EL (cell line): ENCODE measurements around the gene AMOTL1.
A peak's percentile ranks its signal among the peaks of the same experiment; 100 is the strongest.

Experiments used
- DNase-seq: peaks from one replicate; pipeline ENCODE4 v3.0.0-alpha.2; 2016

AMOTL1 gene

DNA sequence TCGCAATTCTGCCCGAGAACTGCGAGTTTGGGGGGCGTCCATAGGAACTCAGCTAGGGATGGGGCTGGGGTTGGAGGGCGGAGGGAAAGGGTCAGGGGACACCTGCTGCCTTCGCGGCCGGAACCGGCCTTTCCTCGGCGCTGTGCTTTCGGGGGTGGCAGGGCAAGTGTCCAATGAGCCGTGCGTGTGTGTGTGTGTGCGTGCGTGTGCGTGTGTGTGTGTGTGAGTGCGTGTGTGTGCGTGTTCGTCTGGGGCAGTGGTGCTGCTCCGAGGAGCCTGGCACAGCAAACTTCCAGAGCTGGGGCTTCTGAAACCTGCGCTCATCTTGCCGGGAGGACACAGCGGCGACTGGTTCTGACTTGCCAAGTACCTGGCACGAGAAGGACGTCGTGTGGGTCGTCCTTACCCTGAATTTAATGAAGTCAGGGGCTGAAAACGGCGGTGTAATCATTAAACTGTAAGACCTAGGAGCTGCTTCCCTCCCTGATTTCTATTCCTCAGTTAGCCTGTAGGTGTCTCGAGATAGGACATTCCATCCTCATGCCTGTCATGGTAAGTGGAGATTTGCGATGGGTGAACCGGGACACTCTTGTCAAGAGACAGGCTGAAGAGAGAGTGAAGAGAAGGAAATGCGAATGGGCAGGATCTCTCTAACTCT is 27.0 kb upstream of the AMOTL1 start:
- DNase-seq: peak; percentile 79

DNA sequence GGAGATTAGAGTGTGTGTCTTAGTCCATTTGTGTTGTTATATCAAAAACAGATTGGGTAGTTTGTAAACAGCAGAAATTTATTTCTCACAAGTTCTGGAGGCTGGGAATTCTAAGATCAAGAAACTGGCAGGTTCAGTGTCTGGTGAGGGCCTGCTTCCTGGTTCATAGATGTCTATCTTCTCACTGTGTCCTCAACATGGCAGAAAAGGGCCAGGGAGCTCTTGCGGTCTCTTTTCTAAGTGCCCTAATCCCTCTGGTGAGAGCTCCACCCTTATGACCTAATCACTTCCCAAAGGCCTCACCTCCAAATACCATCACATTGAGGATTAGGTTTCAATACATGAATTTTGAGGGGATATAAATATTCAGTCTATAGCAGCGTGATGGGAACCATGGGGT is 25.5 kb upstream of the AMOTL1 start:
- DNase-seq: no peak

DNA sequence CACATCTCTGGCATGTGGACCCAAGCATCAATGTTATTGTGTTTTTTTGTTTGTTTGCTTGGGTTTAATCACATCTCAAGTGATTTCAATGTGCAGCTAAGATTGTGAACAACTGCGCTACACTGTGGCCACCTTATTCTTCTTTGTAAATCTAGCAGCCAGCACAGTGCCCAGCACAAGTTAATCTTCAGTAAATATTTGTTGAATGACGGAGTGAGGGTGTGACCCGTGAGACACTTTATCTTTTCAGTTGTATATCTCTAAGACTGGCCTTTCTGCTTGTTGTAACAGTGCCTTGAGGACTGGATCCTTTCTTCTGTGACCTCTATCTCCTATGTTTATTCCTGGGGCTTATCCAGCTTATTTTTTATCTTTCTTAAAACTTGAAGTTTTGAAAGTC is 21.4 kb upstream of the AMOTL1 start:
- DNase-seq: peak; percentile 34

DNA sequence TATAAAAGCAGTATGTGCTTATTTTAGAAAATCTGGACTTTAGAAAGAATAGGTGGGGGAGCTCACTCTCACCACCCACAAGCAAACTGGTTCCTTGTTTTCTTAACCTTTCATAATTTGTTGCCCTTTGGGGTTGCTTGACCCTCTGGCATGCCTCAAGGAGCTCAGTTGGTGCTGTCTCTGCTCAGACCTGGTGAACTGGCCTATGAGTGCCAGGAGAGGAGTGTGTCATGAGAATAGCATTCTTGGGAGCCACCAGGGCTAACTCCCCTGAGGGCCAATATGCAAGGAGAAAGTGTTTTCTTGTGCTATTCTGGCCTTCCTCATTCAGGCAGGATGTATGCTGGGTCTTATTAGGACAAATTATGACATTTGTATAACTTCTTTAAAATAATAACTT is 21.0 kb upstream of the AMOTL1 start:
- peak; percentile 87 for DNase-seq

DNA sequence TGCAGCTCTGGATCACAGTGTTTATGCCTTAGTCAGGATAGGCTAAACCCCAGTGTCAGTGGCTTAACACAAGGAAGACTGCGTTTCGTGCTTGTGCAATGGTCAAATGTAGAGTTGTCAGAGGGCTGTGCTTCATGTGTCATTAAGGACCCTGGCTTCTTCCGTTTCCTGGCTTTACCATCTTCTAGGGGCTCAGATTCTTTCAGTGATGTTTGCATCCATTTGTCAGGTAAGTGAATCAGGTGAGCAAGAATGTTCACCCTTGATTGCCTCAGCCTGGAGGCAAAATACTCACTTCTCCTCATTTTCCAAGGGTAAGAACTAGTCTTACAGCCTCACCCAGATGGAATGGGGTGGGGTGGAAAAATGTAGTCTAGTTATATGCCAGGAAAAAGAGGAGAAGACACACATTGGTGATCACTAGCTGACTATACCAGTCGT is 20.5 kb upstream of the AMOTL1 start:
- peak; percentile 43 for DNase-seq

DNA sequence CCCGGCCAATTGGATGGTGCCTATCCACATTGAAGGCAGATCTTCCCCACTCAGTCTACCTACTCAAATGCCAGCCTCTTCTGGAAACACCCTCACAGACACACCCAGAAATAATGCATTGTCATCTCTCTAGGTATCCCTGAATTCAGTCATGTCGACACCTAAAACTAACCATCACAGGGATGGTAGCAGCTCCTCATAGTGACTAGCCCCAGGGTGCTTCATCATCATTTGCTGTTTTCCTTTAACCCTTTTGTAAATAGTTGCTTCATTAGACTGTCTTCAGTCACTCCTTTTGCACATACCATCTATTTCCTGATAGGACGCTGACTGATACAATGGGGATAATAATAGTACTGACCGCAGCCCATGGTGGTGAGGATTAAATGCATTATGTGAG is 18.8 kb upstream of the AMOTL1 start:
- DNase-seq: peak; percentile 82

DNA sequence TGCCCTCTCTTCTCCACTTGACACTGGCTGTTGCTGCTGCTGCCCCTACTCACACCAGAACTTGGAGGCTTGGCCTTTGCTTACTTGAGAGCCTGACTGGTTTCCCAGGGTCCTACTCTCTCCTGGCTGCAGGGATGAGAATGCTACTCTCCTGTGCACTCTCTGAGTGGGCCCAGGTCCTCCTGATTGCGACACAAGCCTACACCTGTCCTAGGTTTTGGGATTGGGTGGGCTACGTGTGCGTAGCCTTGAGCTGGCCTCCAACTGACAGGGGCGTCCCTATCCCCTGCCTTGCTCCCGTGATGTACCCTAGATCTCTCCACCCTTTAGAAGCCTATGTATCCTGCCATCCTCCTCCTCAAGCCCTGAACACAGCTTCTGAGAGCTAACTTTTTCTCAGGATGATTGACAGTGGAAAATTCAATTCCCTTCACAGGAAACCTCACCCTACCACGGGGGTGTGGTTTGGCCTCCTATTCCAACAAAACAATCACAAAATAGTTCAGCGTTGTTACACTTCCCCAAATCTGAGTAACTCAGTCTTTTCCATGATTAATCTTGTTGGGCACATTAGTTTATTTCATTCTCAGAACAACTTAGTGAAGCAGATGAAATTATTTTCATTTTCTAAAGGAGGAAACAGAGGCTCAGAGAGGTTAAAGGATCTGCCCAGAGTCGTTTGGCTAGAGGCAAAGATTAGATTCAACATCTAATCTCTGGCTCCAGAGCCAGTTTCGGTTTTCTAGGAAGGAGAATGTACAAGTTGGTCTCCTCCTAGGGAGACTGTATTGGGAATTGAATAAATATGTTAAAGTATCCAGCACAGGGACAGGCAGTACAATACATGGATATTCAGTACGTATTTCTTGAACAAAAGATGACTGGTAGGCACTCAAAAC is 17.6 kb upstream of the AMOTL1 start:
- DNase-seq: no peak

DNA sequence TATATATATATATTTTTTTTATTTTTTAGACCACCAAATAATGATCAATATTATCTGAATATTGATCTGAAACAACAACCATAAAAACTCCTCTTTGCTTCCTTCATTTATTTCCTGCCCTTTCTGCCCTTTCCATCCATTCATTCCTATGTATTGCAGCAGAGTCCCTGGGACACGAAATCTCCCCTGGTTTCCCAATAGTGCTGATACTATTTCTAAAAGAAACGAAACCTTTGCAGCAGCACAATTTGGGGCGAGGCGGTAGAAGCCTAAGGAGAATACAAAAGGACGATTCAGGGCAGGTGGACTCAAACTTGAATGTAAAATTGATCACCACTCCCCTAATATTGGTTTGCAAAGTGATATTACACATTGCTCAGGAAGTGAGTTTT is 16.9 kb upstream of the AMOTL1 start:
- DNase-seq: no peak

DNA sequence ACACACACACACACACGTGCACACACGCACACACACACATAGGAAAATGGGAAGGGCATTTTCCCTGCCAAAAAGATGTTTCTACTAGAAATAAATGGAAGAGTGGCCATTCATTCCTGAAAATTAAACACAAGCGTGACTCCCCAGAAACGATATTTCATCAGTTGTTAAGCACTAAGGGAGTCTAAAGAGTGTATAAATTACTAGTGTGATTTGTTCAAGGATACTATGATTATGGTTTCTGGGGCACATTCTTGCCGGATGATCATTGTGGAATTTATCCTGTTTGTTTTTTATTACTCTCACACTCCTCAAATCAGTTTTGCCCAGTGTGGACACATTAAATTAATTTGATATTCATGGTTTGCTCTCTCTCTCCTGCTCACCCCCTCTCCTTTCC is 16.4 kb upstream of the AMOTL1 start:
- peak; percentile 57 for DNase-seq

DNA sequence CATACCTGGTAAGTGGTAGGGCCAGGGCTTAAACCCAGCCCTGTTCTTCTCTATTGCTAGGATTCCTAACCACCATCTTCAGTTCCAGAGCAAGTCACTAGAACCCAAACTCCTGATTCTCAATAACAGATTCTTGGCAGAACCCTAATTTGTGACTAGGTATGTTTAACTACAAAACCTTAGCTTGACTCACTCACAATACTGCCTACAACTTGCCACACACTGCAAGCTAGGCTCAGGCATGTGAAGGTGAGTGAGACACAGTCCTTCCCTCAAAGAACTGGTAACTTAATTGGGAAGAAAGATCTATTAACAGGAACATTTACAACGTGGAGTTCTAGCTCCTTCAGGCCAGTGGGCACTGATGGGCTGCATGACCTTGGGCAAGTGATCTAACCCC is 14.5 kb upstream of the AMOTL1 start:
- DNase-seq: no peak

DNA sequence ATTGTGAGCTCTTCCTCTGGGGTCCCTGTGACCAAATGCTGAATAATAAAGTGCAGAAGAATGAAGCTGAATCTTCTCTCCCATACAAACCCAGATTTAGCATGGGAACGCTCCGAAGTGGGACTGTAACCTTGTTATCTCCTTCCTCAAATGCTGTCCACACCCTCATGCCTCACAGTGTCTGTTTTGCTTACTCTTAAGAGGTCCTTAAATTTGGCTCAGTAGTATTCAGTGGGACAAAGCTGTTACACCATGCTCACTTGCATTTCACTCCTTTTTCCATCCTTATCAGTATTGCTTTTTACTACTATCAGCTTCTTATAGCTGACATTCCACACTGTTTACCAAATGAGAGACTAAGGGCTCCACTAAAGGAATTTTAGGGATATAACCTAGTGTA is 13.8 kb upstream of the AMOTL1 start:
- no peak for DNase-seq

DNA sequence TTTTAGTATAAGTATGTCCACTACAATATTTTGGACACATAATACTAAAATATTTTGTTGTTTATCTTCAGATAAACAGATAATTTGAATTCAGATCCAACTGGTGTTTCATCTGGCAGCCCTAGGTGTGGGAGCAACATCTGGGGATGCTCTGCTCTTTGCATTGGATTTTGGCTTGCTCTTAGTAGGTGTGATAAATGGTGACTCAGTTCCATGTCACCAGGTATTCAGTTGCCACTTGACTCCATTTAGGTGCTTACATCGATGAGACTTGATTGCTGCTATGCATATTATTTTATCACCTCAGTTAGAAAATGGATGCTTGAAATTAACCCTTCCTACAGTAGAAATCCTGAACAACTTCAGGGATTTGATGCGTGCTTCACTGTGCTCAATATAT is 13.3 kb upstream of the AMOTL1 start:
- DNase-seq: no peak

DNA sequence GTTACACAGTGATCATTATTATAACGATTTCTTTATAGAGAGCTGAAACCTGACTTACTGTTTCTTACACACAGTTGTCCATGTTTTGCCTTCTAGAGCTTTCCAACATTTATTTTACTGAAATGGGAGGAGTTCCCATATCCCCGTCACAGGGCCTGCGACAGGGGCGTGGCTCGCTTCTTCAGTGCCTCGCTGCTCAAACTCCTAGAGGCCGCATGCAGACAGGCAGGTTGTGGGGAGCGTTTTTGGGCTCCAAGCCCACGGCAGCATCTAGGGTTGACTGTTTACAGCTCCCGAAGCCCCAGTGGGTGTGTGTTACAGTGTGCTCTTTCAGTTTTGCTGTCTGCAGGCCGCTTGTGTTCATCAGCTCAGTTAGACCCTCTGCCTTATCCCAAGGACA is 12.7 kb upstream of the AMOTL1 start:
- DNase-seq: no peak

DNA sequence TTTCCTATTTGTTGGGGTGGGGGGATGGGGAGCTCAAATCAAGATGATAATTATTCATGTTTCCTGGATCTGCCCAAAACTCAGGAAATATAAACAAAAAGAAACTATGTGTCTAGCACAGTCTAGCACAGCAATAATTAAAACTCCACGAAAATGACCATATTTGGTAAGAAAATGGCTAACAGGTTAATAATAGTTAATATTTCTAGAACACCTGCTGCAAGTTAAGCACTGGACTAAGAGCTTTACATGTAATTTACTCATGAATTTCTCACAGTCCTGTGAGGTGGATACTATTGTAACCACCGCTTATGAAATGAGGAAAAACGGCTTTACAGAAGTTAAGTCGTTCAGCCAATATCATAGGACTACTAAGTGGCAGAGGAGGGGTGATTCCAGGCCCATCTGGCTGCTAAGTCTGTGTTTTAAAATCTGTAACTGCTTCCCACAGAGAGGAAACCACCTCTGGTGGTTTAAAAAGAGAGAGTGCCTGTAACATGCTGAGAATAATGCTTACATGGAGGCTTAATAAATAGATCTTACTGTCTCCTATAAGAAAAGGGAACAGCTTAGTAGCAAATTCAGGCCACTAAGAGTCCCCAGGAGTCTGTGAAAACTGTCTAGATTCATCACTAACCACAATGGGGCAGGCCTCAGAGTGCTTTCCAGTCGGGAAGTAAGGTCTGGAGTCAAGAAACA is 11.0 kb upstream of the AMOTL1 start:
- no peak for DNase-seq

DNA sequence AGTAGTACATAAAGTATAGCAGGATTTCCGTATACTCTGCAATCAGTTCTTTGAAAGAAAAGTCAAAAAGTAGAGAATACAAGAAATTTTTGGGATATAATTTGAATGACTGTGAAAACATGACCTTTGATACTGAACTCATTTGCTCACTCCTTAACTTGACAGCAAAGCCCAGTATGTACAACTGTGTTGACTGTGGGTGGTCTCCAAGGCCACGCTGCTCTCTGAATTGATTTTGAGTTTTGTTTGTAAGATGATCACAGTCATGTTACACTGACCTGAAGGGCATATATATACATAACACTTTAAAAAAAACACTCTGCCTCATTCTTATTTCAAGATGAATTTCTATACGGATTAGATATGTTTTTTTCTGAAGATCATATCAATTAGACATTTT is 9.5 kb upstream of the AMOTL1 start:
- no peak for DNase-seq

DNA sequence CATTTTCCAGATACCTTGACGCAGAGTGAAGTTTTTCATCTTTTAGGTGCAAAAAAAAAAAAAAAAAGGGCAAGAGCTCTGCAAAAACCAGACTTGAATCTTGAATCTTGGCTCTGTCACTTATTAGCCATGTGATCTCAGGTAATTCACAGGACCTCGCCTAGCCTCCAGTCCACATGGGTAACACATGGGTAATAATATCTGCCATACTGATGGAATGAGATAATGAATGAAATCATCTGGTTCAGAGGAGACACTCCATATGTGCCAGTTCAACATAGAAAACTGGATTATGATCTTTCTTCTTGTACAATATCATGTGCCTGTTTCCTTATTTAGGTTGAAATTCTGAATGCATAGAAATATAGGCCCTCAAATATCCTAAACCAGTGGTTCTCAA is 8.6 kb upstream of the AMOTL1 start:
- DNase-seq: no peak

DNA sequence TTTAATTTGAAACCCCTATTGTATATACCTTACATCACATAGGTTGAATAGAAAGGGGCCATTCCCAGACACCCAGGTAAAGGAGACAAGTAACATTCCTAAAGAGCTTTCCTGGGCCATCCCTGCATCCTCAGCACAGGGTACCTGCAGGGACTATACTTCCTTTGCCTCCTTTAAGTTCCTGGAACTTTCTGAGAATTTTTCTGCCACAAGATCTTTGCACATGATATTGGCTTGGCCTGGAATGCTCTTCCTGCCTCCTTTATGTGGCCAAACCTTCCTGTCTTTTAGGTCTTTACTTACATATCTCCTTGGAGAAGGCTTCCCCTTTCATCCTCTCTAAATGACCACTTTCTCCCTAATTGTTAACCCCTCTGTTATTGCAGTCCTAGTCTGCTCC is 7.9 kb upstream of the AMOTL1 start:
- no peak for DNase-seq

DNA sequence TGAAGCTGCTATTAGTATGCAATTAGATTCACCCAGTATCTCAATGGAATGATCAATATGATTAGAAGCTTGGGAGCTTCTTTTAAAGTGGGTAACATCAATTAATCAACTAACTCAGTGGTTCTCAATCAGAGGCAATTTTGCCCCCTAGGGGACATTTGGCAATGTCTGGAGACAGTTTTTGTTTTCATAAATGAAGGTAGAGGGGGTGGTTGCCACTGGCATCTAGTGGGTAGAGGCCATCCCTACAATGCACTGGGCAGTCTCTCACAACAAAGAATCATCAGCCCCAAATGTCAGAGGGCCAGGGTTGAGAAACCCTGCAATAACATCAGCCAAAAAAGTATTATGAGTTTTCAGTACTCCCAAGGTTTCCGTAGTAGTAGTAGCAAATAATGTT is 5.9 kb upstream of the AMOTL1 start:
- peak; percentile 53 for DNase-seq

DNA sequence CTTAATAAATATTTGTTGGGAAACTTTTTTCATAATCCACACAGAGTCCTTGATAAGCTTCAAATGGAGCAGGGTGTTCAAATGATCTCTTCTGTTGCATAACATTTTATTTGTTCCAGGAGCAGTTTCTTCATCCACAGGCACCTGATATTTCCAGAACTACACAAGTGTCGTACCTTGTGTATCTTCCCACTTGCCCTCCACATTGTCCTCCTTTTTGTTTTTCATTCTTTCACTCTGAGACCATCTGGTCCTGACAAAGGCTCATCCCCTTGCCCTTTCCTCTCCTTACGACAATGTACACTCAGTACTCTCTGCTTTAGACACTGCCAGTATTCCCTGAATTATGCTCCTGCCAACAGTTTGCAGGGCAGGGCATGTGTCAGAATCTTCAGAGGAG is 5.2 kb upstream of the AMOTL1 start:
- no peak for DNase-seq

DNA sequence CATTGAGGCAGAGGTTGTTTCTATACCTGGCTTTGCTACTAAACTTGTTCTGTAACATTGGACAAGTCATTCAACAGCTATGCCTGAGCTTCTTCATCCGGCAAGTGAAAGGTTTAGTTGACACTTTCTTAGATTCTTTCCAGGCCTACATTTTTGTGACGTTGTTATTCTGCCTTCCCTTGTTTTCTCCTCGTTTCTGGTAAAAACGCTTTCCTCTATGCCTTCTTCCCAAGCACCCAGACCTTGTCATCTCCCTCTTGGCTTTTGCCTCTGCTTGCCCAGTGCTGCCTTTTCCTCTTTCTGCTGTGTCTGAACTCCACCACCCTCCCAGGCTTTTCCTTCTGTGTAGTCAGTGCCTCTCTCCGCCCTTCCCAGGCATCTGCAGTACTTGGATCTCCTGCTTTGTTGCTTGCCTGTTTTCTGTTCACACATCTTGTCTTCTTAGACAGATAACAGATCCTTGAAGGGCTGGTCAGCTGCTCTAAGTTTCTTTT is 1.4 kb upstream of the AMOTL1 start:
- no peak for DNase-seq

DNA sequence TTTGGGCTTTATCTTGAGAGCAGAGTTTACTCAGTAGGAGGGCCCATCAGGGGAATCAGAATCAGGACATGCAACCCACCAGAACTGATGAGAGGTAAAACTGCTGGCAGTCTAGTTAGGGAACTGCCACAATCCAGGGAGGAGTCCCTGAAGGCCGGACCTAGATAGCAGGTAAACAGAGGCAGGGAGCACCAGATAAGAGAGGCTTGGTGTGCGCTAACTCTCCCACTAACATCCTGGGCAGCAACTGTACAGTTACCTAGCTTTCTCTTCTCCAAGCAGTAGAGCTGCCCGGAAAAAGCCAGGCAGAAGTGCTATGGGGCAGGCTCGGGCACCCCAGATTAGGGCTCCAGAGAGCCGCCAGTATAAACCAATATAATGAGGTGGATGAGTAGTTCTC is 865 bp upstream of the AMOTL1 start:
- no peak for DNase-seq

DNA sequence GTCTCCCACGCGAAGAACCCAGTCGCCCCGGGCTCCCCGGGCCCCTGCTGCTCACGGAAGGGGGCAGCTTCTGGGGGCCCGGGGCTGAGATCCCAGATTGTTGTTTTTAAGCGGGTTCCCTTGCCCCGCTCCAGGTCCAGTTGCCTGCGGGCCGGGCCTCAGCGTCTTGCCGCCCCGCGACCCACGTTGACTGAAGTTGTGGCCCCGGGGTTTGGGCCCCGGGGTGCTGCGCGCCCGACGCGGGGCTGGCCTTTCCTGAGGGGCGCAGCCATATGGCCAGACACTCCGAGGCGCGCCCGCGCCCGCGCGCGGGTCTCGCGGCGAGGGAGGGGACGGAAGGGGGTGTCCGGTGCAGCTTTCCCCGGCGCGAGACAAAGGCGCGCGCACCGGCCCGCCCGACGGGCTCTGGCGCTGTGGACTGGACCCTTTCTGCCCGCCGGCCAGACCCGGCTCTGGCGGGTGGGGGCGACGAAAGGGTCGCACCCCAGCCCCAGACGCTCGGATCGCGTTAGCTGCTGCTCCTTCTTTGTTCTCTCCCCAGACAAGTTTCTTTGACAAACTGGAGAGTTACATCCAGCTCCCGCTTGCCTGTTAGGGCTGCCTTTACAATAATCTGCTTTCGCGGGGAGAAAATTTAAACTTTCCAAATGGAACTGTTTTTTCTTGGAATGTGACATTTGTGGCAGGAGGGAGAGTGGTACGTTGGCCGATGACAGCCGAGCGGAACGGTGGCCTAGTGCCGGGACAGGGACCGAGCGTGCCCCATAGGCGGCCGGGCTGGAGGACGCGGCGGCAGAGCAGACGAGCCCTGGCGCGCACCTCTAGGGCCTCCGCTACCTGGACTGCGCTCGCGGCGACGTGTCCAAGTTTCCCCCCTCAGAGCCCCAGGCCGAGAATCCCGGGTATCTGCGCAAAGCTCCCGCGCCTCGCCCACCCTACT is 716 bp downstream of the AMOTL1 start:
- DNase-seq: peak; percentile 48

DNA sequence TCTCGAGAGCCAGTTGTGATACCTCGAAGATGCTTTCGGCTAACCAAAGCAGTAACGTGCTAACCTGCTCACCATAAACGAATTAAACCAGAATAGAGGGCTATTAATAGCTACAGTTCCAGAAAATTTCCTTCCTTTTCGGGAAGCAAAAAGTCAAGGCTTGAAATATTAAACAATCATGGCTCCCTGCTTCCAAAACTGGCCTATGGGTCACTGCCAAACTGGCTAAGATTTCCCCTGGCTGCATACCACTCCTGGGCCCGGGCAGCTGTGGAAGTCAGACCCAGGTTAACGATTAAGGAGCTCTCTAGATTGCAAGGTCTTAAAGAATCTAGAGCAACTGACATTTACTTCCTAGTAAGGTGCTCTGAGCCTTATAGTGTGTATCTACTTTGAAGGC is 1.7 kb downstream of the AMOTL1 start:
- no peak for DNase-seq
